Endodermal cell (in vitro differentiated cells): ENCODE results near the gene GALNT7. TPM values are rescaled to one million over a fixed set of nuclear protein-coding genes. Genes with fewer than 3 reads are reported as not detected.

Source experiments
- DNase-seq: peaks from one replicate; pipeline ENCODE4 v3.0.0-alpha.2; 2017
- H3K27ac ChIP-seq: 2 replicates; pipeline ENCODE4 v1.5.1; 2013; ENCODE audit warnings: mild to moderate bottlenecking, low read depth, low read length, moderate library complexity
- H3K27me3 ChIP-seq: 2 replicates; pipeline ENCODE4 v1.6.1; 2013; ENCODE audit warnings: mild to moderate bottlenecking, low read length, moderate library complexity; ENCODE audit not compliant: insufficient read depth, control insufficient read depth, poor library complexity, severe bottlenecking
- H3K36me3 ChIP-seq: 2 replicates; pipeline ENCODE4 v1.7.0; 2013; ENCODE audit warnings: mild to moderate bottlenecking, low read length, moderate library complexity; ENCODE audit not compliant: control insufficient read depth, insufficient read depth
- H3K4me1 ChIP-seq: one replicate; pipeline ENCODE4 v1.7.0; 2013; ENCODE audit warnings: low read length; ENCODE audit not compliant: control insufficient read depth, insufficient read depth
- H3K4me3 ChIP-seq: 2 replicates; pipeline ENCODE4 v1.5.1; 2013; ENCODE audit warnings: mild to moderate bottlenecking, low read length, moderate library complexity
- H3K9ac ChIP-seq: 2 replicates; pipeline ENCODE4 v1.6.1; 2013; ENCODE audit warnings: mild to moderate bottlenecking, low read length, moderate library complexity; ENCODE audit not compliant: poor library complexity, severe bottlenecking; ENCODE audit errors: extremely low read depth
- H3K9me3 ChIP-seq: 2 replicates; pipeline ENCODE4 v1.6.1; 2013; ENCODE audit warnings: mild to moderate bottlenecking, low read length, moderate library complexity; ENCODE audit not compliant: control insufficient read depth
- H3K27ac Mint-ChIP-seq: 2 replicates; pipeline ENCODE4 v1.8.0; 2020; ENCODE audit warnings: mixed read lengths
- H3K27me3 Mint-ChIP-seq: 2 replicates; pipeline ENCODE4 v1.8.0; 2021; ENCODE audit warnings: mild to moderate bottlenecking, mixed read lengths; ENCODE audit not compliant: insufficient read depth
- H3K36me3 Mint-ChIP-seq: 2 replicates; pipeline ENCODE4 v1.8.0; 2020; ENCODE audit warnings: low read depth, mixed read lengths
- H3K4me1 Mint-ChIP-seq: 2 replicates; pipeline ENCODE4 v1.8.0; 2020; ENCODE audit warnings: mixed read lengths
- H3K4me3 Mint-ChIP-seq: 2 replicates; pipeline ENCODE4 v1.8.0; 2020; ENCODE audit warnings: mild to moderate bottlenecking, moderate library complexity, mixed read lengths
- H3K9me3 Mint-ChIP-seq: 2 replicates; pipeline ENCODE4 v1.8.0; 2020; ENCODE audit warnings: mild to moderate bottlenecking, mixed read lengths
- CTCF ChIP-seq: fragments of 200-600 bp; sonication (generic); conservative IDR thresholded peaks from 2 replicates; pipeline ENCODE4 v1.5.0; 2021; ENCODE audit warnings: antibody characterized with exemption, mild to moderate bottlenecking
- WGBS, 2 experiments: methylation state at CpG; one replicate each; pipeline versions ENCODE4 v1.1.5 to v1.1.7; 2013; ENCODE audit warnings: missing lambda C conversion rate in 2 of 2, mixed read lengths in 1 of 2; ENCODE audit not compliant: insufficient coverage in 1 of 2, insufficient read length in 1 of 2; 5-methylcytosine and 5-hydroxymethylcytosine counted together
- total RNA-seq, 2 donors: library from RNA; stranded (reverse); fragmentation: NEBNext Ultra II Directional in 1 of 2; extraction: Animal tissue kit (Norgen Biotek cat#: 25700) in 1 of 2; gene quantifications; 2 replicates in 1 of 2; 3 replicates in 1 of 2; pipeline ENCODE4 v1.2.1, GENCODE V29; 2021

The GALNT7 gene
- total RNA-seq, 2 donors from 2014 or later = 66.1 to 72.1 TPM

- 86 to 100% methylated on average over 1 to 2 of the region's 2 CpGs for whole genome bisulfite sequencing, 2 experiments
- peaks cover 2% of the 10 kb centered on the region for H3K27me3 Mint-ChIP-seq
- no peak overlapping the region for H3K27ac Mint-ChIP-seq
- no peaks in the 10 kb centered on the region for H3K9me3 Mint-ChIP-seq
- Histone ChIP-seq H3K27ac (no peak overlapping the region), H3K36me3 (peaks cover 66% of the 10 kb centered on the region), H3K9ac (no peak overlapping the region), H3K4me3 (no peak overlapping the region), H3K27me3 (no peaks in the 10 kb centered on the region), H3K9me3 (no peaks in the 10 kb centered on the region), H3K4me1 (no peaks in the 10 kb centered on the region)
- DNase-seq = no peak
- H3K36me3 Mint-ChIP-seq = peaks cover 61% of the 10 kb centered on the region
- H3K4me3 Mint-ChIP-seq = no peak overlapping the region
- peaks cover 16% of the 10 kb centered on the region for H3K4me1 Mint-ChIP-seq
- TF ChIP-seq CTCF = no peak
These were observed 162.0 kb downstream of the GALNT7 start for GRCh38 chr4:173330590-173330989.

GRCh38 chr4:173332021-173332487 lies 163.4 kb downstream of the GALNT7 start:
- no peaks in the 10 kb centered on the region for H3K27me3 ChIP-seq
- H3K9me3 Mint-ChIP-seq = no peaks in the 10 kb centered on the region
- no peaks in the 10 kb centered on the region for H3K4me1 ChIP-seq
- 93 to 94% methylated on average over 6 of the region's 6 CpGs for WGBS, 2 experiments
- no peak overlapping the region for H3K9ac ChIP-seq
- TF ChIP-seq CTCF = no peak
- no peak overlapping the region for H3K27ac Mint-ChIP-seq
- peak overlapping the region; percentile 99 for H3K4me3 Mint-ChIP-seq
- H3K27me3 Mint-ChIP-seq = peaks cover 2% of the 10 kb centered on the region
- H3K9me3 ChIP-seq = no peaks in the 10 kb centered on the region
- peaks cover 50% of the 10 kb centered on the region for H3K36me3 Mint-ChIP-seq
- H3K4me3 ChIP-seq = peak overlapping the region; percentile 94
- no peak for DNase-seq
- peaks cover 22% of the 10 kb centered on the region for H3K4me1 Mint-ChIP-seq
- no peak overlapping the region for H3K27ac ChIP-seq
- peaks cover 52% of the 10 kb centered on the region for H3K36me3 ChIP-seq

GRCh38 chr4:173332963-173333657 lies 164.5 kb downstream of the GALNT7 start:
- H3K4me1 ChIP-seq = no peaks in the 10 kb centered on the region
- Mint-ChIP-seq H3K36me3 (peaks cover 45% of the 10 kb centered on the region), H3K9me3 (no peaks in the 10 kb centered on the region), H3K4me3 (peak overlapping the region; percentile 99), H3K27me3 (peaks cover 2% of the 10 kb centered on the region), H3K4me1 (peaks cover 22% of the 10 kb centered on the region), H3K27ac (peak overlapping the region; percentile 92)
- H3K27ac ChIP-seq = no peak overlapping the region
- no peak for TF ChIP-seq CTCF
- peaks cover 50% of the 10 kb centered on the region for H3K36me3 ChIP-seq
- peak overlapping the region; percentile 94 for H3K4me3 ChIP-seq
- 17 to 19% methylated on average over 13 to 21 of the region's 21 CpGs for WGBS, 2 experiments
- peak overlapping the region; percentile 95 for H3K9ac ChIP-seq
- DNase-seq = no peak
- H3K27me3 ChIP-seq = no peaks in the 10 kb centered on the region
- no peaks in the 10 kb centered on the region for H3K9me3 ChIP-seq
